C4-2B (cell line): ENCODE measurements around the gene HELLS.

Experiments used
- CTCF ChIP-seq: fragments of 450-650 bp; conservative IDR thresholded peaks from 2 replicates; pipeline ENCODE4 v1.5.1; 2017; ENCODE audit warnings: mild to moderate bottlenecking
- ZFX ChIP-seq: fragments of 450-650 bp; IDR thresholded peaks from 2 replicates; pipeline ENCODE4 v1.6.1; 2017

- TF ChIP-seq CTCF (no peak), ZFX (no peak)
Measured at GRCh38 chr10:94640562-94640961, 95.0 kb downstream of the HELLS start.
